Nephron (organoid): Measurements from ENCODE around the gene LY6G6C.

Experiments
- H3K27ac Mint-ChIP-seq, 3 experiments: 2 replicates each; pipeline ENCODE4 v1.8.0; 2020; ENCODE audit warnings: mixed read lengths in 3 of 3, mild to moderate bottlenecking in 2 of 3, moderate library complexity in 1 of 3
- H3K27me3 Mint-ChIP-seq: 2 replicates; pipeline ENCODE4 v1.8.0; 2021; ENCODE audit warnings: low read depth, mild to moderate bottlenecking, moderate library complexity, mixed read lengths
- H3K36me3 Mint-ChIP-seq: 2 replicates; pipeline ENCODE4 v1.8.0; 2020; ENCODE audit warnings: low read depth, mixed read lengths
- H3K4me1 Mint-ChIP-seq: 2 replicates; pipeline ENCODE4 v1.8.0; 2020; ENCODE audit warnings: mixed read lengths
- H3K4me3 Mint-ChIP-seq, 3 experiments: 2 replicates each; pipeline ENCODE4 v1.8.0; 2020; ENCODE audit warnings: mild to moderate bottlenecking in 3 of 3, mixed read lengths in 3 of 3, moderate library complexity in 2 of 3
- H3K9me3 Mint-ChIP-seq: 2 replicates; pipeline ENCODE4 v1.8.0; 2020; ENCODE audit warnings: mixed read lengths
- TF ChIP-seq, protein P1 (sequence below), 3 experiments: fragments of 200-600 bp; sonication (generic); IDR thresholded peaks; one replicate each; pipeline ENCODE4 v1.5.0; 2021; ENCODE audit warnings: antibody characterized with exemption in 3 of 3; ENCODE audit not compliant: unreplicated experiment in 3 of 3

The LY6G6C gene

DNA sequence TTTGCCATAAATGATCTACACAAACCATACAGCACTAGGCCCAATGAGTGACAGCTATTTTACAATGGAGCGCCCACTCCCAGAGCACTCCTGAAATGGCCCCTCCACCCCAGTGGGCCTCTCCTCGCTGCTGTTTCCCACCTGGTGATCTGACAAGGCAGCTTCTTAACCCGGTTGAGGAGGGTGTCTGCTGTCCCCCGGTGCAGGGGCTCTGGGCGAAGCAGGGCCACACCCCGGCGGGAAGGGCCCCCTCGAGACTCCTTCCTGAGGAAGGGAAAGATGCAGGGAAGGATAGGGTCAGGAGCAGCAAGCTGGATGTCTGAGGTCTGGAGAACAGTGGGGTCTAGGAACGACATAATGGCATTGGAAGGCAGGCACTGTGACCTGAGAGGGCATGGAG is 28.7 kb downstream of the LY6G6C start:
- H3K36me3 Mint-ChIP-seq: peaks cover 63% of the 10 kb centered on the region
- no peak overlapping the region for H3K4me3 Mint-ChIP-seq
- no peaks in the 10 kb centered on the region for H3K27me3 Mint-ChIP-seq
- H3K4me1 Mint-ChIP-seq: peaks cover under 1% of the 10 kb centered on the region
- TF ChIP-seq, protein P1, sequence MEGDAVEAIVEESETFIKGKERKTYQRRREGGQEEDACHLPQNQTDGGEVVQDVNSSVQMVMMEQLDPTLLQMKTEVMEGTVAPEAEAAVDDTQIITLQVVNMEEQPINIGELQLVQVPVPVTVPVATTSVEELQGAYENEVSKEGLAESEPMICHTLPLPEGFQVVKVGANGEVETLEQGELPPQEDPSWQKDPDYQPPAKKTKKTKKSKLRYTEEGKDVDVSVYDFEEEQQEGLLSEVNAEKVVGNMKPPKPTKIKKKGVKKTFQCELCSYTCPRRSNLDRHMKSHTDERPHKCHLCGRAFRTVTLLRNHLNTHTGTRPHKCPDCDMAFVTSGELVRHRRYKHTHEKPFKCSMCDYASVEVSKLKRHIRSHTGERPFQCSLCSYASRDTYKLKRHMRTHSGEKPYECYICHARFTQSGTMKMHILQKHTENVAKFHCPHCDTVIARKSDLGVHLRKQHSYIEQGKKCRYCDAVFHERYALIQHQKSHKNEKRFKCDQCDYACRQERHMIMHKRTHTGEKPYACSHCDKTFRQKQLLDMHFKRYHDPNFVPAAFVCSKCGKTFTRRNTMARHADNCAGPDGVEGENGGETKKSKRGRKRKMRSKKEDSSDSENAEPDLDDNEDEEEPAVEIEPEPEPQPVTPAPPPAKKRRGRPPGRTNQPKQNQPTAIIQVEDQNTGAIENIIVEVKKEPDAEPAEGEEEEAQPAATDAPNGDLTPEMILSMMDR (IDR thresholded peaks at IDR 0.05; ENCODE audit: unreplicated experiment in 3 of 3): no peak
- H3K9me3 Mint-ChIP-seq: no peaks in the 10 kb centered on the region
- H3K27ac Mint-ChIP-seq: no peak overlapping the region

DNA sequence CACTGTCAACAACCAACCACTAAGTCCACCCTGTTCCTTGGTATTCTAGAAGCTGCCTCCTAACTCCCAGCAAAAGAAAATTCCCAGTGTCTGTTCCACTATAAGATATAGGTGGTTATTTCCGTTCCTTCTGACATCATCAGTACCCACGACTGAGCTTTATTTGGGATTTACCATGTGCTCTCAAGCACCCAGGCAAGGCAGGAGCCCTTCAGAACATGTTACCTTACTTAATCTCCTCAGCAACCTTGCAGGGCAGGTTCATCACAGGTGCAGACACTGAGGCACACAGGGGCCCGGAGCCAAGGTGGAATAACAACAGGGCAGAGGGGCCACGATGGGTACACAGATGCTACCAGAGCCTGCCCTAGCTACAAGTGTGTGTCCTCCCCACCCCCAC is 29.2 kb downstream of the LY6G6C start:
- no peaks in the 10 kb centered on the region for H3K9me3 Mint-ChIP-seq
- H3K27ac Mint-ChIP-seq: no peak overlapping the region
- peaks cover 6% of the 10 kb centered on the region for H3K4me1 Mint-ChIP-seq
- TF ChIP-seq, protein P1 (IDR thresholded peaks at IDR 0.05; ENCODE audit: unreplicated experiment in 3 of 3): no peak
- no peak overlapping the region for H3K4me3 Mint-ChIP-seq
- no peaks in the 10 kb centered on the region for H3K27me3 Mint-ChIP-seq
- H3K36me3 Mint-ChIP-seq: peaks cover 61% of the 10 kb centered on the region

DNA sequence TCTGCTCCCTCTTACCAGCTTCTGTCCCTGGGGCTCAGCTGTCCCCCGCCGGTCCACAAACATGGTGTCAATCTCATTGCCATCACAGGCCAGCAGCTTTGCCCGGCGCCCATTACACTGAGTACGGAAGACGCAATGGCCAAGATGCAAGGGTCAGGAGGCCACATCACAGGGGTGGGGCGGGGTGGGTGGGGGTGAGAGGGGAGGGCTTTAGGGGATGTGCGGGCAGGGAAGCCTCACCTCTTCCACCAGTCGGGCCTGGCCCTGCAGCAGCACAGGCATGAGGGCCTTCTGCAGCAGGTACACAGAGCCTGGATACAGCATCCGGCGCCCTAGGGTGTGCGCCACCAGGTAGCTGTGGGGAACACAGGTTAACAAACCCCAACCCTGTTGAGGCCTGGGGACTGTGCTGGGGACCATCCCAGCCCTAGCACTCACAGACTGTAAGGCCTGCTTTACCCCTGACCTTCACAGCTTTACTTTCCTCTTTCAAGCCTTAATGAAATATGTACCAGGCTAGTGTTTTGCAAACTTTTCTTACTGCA is 29.9 kb downstream of the LY6G6C start:
- peaks cover 61% of the 10 kb centered on the region for H3K36me3 Mint-ChIP-seq
- no peak overlapping the region for H3K4me3 Mint-ChIP-seq
- no peaks in the 10 kb centered on the region for H3K9me3 Mint-ChIP-seq
- H3K27me3 Mint-ChIP-seq: no peaks in the 10 kb centered on the region
- peaks cover 8% of the 10 kb centered on the region for H3K4me1 Mint-ChIP-seq
- TF ChIP-seq, protein P1 (IDR thresholded peaks at IDR 0.05; ENCODE audit: unreplicated experiment in 3 of 3): no peak
- H3K27ac Mint-ChIP-seq: no peak overlapping the region

DNA sequence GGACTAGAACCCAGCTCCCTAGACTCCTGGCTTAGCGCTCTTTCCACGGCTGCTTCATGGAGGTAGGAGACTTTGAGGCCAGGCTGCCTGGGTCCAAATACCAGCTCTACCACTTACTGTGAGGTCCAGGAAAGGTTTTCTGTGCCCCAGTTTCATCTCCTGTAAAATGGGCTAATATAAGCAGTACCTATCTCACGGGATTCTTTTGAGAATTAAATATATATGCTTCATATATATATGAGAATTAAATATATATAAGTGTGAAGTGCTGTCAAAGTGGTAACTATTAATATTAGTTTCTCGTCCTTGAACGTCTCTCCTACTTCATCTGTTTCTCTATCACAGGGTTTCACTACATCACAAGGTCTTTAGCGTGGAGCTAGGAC is 30.5 kb downstream of the LY6G6C start:
- TF ChIP-seq, protein P1 (IDR thresholded peaks at IDR 0.05; ENCODE audit: unreplicated experiment in 3 of 3): no peak
- peaks cover 63% of the 10 kb centered on the region for H3K36me3 Mint-ChIP-seq
- no peak overlapping the region for H3K27ac Mint-ChIP-seq
- peaks cover 8% of the 10 kb centered on the region for H3K4me1 Mint-ChIP-seq
- no peak overlapping the region for H3K4me3 Mint-ChIP-seq
- no peaks in the 10 kb centered on the region for H3K27me3 Mint-ChIP-seq
- H3K9me3 Mint-ChIP-seq: no peaks in the 10 kb centered on the region

DNA sequence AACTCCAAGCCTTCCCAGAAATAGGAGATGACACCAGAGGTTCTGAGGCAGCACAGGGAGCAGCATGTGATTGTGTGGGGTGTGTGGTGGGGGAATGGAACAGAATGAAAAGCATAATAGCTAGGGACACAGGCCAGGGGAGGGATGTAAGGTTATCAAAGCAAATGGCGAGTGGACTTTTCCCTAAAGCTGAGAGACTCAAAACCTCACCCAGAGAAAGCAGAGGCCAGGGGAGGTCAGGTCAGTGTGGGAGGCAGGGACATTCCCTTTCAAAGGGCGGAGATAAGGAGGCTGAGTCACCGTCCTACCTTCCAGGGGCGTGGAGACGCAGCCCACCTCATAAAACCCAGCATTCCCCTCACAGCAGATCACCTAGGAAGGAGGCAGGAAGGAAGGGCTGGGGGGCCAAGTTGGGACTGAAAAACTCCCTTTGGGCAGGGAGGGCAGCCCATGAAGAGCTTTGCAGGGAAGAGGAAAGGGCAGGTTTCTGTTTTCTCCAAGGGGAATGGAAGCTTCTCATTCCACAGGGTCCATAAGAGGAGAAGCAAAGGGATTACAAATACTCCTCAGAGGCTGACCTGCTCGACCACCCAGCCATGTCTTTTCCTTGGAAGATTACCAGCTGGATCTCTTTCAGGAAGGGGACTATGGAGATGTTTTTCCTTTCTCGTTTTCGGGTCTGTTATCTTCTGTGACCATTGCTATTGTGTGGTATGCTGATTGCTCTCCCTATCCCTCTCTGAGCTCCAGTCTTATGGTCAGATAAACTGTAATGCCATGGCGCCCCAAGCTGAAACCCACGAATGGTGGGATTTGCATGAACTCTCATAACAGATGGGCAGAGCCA is 31.1 kb downstream of the LY6G6C start:
- Mint-ChIP-seq H3K36me3 (peaks cover 69% of the 10 kb centered on the region), H3K4me3 (no peak overlapping the region), H3K27me3 (no peaks in the 10 kb centered on the region), H3K9me3 (no peaks in the 10 kb centered on the region), H3K4me1 (peaks cover 8% of the 10 kb centered on the region), H3K27ac (peak overlapping the region in 1 of 3 experiments; percentile 62)
- TF ChIP-seq, protein P1 (IDR thresholded peaks at IDR 0.05; ENCODE audit: unreplicated experiment in 3 of 3): no peak
